ENCODE data around the gene NAA35.
A peak's percentile ranks its signal among the peaks of the same experiment; 100 is the strongest.
"Not testable (repeated sequence)": the region's sequence is repeated elsewhere in the genome, so short reads cannot be mapped to it uniquely, and the experiment has no call there.

NAA35 gene

DNA sequence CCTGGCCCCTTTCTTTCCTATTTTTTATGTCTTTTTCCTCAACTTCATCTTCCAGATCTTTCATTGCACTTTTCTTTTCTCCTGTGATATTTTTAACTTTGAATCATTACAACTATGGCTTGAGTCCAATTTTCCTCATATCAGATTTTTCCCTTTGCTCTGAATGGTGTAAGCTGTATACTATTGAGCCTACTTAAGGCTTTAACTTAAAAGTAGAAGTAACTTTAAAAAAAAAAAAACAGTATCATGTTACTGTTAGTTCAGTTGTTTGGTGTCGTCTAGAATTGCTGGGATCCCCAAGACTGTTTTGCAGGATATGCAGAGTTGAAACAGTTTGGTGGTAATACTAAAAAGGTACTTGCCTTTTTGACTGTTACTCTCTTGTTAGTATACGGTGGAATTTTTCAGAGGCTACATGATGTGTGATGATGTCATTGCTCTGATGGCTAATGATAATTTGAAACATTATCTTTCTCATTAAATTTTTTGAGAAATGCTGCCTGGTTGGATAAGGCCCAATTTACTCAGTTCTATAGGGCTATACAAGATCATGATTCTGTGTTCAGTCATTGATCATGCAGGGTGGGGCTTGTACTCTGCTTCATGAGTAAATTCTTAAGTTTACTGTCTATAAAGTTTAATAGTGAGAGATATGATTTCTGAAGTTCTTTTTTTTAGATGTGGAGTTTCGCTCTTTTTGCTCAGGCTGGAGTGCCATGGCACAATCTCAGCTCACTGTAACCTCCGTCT, 8.8 kb downstream of the NAA35 start:
- no peak for DNase-seq

DNA sequence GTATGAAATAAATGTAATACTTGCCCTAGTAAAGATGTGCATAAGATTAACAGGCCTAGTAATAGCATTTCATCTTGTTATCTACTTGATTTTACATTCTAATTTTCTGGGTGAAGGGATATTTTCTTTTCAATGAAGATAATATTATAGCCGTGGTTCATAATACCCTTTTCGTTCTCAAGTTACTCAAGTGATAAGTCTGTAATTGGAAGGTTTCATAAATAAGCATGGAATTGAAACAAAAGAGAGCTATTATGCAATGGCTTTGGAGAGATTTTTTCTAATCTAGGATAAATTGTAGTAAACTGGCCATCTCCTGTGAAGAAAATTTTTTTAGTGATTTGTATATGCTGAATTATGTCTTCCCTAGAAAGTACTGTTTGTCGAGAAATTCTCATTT, 19.0 kb downstream of the NAA35 start:
- DNase-seq, result no peak

DNA sequence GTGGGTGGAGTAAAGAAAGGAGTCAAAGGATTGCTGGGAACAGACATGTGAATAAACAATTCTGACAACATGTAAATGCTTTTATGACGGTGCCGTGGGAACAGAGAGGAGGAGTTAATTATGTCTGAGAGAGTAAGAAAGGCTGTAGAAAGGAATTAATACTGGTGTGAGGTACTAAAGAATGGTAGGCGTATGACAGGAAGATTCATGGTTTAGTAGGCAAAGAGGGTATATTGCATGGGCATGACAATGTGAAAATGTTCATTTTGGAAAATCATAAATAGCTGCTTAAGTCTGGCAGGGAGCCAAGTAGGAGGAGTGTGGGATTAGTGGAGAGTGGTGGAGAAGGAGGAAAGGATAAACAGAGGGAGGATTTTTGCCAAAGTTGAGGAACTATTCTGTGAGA, 19.7 kb downstream of the NAA35 start:
- DNase-seq, result no peak

- DNase-seq, result no peak
Measured at GRCh38 chr9:85964526-85964925, 23.6 kb downstream of the NAA35 start.

DNA sequence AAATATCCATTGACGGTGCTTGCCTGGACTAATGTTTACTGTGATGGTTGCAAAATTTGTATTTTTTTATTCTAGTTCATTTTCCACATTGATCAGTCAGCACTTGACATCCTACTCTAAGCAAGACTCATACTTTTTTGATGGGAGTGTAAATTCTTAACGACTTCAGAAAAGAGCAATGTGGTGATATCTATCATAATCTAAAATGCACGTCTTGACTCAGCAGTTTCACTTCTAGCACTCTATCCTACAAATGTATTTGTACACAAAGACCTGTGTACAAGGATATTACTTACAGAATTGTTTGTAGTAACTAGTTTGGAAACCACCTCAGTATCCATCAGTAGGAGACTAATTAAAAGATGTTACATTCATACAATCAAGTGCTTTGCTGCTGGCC, 24.0 kb downstream of the NAA35 start:
- DNase-seq, result no peak

GRCh38 chr9:85969727-85970126, 28.8 kb downstream of the NAA35 start:
- no peak for DNase-seq

DNA sequence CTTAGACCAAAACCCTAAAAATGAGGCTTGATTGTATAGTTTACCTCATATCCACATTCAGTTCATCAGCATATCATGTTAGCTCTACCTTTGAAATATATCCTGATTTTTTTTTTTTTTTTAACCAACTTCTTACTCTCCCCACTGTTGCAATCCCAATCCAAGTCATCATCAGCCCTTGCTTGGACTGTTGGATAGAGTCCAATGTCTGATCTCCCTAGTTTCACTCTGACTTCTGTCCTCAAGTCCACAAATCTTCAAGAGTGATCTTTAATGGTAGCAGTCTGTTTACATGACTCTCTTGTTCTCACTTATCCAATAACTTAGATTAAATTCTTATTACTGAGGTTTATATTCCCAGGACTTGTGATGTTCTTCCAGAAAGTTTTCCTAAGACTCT, 30.8 kb downstream of the NAA35 start:
- DNase-seq, result no peak

DNA sequence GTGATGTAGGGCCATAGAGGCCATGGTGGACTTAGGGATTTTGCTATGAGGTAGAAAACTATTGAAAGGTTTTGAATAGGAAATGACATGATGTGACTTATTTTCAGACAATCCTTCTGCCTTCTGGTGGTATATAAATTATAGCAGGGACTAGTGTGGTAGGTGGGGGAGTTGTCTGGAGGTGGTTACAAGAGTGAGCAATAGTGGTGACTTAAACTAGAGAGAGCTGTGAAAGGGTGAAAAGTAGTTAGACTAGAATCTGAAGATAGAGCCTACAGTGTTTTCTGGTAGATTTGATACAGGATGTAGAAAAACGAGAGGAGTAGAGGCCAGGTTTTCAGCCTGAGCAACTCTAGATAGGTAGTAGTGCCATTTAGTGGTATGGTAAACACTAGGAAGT, 32.3 kb downstream of the NAA35 start:
- DNase-seq, result no peak

GRCh38 chr9:85974055-85974547, 33.2 kb downstream of the NAA35 start:
- not testable (repeated sequence) for DNase-seq

DNA sequence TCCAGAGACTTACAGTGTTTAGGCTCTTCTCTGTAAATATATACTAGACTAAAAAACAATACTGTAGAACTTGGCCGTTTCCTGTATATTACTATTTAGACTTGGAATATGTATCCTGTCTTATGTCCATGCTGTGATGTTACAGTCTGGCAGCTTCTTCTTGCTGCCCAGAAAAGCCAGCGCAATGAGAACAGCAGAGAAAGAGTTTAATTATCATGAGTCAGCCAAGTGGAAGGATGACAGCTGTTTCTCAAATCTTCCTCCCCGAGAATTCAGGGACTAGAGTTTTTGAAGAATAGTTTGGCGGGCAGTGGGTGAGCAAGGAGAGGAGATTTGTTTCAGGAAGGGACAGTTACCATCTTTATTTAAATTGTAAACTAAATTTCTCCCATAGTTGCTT, 37.5 kb downstream of the NAA35 start:
- no peak for DNase-seq

GRCh38 chr9:85981369-85981768, 40.4 kb downstream of the NAA35 start:
- no peak for DNase-seq

GRCh38 chr9:85984457-85984856, 43.5 kb downstream of the NAA35 start:
- DNase-seq, result no peak

- DNase-seq, result no peak
Measured at GRCh38 chr9:85987236-85987635, 46.3 kb downstream of the NAA35 start.

GRCh38 chr9:85994191-85994590, 53.2 kb downstream of the NAA35 start:
- no peak for DNase-seq

DNA sequence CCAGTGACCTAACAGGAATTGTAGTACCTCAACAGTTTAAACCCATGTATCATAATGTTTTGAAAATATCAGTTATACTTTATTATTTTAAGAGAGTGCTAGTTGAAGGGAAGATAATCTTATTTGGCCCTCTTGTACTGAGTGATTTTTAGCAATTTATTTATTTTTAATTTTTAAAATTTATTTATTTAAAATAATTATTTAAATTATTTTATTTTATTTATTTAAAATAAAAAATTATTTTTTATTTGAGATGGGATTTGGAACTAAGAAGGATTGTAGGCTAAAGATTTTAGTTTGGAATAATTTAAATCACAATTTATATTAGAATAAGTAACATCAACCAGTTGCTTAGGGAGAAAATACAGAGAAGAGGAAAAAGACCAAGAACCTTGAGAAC, 54.2 kb downstream of the NAA35 start:
- no peak for DNase-seq

DNA sequence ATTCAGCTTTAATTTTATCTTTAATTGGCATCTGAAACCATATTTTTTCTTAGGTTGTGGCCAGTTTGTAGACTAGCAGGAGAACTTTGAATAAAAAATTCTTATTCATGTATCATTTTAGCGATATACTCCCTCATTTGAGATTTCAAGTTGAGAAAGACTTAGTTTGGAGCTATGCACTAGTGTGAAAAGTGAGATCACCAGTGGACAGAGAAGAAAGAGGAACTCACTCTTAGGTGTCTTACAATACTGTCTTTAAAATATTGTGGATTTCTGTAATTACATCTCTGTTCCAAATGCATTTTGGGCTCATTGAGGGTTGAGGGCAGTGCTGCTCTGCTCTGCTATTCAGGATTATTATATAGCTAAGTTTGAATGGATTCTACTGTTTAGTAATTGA, 54.7 kb downstream of the NAA35 start:
- no peak for DNase-seq

DNA sequence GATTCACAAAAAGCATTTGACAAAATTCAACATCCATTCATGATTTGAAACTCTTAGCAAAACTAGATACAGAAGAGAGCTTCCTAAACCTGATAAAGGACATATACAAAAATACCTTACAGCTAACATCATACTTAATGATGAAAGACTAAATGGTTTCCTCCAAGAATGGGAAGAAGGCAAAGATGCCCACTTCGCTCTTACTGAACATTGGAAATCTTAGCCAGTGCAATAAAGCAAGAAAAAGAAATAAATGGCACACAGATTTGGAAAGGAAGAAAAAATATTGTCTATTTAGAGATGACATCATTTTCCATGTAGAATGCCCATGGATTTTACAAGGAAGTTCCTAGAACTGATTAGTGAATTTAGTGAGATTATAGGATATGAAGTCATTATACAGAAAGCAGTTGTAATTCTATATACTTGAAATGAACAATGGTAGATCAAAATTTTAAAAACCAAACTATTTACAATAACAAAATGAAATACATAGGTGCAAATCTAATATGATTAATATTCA, 64.4 kb downstream of the NAA35 start:
- DNase-seq, result no peak

DNA sequence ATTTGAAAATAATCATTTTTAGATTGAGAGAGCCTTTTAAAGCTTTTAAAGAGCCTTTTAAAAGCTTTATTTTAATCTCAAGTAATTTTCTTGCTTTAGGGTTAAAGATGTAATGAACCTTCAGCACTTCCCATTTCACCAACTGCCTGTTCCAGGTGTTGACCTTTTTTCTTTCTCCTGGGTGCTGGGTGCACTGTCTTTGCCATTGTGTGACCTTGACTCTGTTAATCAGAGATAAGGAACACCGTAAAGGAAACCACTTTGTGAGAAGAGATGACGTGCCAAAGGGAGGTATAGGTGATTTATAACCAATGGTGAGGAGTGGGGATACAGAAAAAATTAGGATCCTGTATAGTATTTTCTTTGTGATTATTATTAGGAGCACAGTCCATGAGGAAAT, 68.2 kb downstream of the NAA35 start:
- DNase-seq, result no peak

DNA sequence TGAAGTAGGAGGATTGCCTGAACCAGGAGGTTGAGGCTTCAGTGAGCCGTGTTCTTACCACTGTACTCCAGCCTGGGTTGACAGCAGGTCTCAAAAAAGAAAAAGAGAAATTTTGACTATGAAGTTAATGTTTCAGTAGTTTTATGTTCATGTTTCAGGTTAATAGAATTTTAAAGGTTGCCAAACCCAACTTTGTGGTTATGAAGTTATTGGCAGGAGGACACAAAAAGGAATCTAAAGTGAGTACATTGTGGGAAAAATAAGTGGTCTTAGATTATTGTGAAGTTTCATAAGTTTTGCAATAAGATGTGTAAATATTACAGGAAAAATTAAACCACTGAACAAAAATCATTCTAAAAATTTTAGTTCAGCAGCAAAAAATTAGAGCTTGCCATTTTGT, 79.8 kb downstream of the NAA35 start:
- no peak for DNase-seq

DNA sequence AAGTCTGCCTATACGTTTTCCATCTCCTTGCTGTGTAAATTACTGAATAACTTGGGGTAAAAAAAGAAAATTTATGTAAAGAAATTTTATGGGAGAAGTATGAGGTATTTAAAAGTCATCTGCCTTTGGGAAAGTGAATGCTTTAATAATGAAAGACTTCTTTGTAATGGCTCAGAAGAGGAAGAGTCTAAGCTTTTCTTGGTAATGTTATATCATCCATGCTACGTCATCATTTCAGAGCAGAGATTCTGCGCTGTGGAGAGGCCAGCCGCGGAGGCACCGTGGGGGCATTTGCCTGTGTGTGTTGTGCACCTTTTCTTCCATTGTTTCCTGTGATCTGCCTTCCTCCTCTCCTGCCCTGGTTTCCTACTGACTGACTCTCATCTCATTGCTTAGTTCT, 80.2 kb downstream of the NAA35 start:
- DNase-seq, result no peak

GRCh38 chr9:86022687-86023266, 81.8 kb downstream of the NAA35 start:
- DNase-seq, result no peak

- no peak for DNase-seq
Measured at GRCh38 chr9:86027767-86028166, 86.8 kb downstream of the NAA35 start.

DNA sequence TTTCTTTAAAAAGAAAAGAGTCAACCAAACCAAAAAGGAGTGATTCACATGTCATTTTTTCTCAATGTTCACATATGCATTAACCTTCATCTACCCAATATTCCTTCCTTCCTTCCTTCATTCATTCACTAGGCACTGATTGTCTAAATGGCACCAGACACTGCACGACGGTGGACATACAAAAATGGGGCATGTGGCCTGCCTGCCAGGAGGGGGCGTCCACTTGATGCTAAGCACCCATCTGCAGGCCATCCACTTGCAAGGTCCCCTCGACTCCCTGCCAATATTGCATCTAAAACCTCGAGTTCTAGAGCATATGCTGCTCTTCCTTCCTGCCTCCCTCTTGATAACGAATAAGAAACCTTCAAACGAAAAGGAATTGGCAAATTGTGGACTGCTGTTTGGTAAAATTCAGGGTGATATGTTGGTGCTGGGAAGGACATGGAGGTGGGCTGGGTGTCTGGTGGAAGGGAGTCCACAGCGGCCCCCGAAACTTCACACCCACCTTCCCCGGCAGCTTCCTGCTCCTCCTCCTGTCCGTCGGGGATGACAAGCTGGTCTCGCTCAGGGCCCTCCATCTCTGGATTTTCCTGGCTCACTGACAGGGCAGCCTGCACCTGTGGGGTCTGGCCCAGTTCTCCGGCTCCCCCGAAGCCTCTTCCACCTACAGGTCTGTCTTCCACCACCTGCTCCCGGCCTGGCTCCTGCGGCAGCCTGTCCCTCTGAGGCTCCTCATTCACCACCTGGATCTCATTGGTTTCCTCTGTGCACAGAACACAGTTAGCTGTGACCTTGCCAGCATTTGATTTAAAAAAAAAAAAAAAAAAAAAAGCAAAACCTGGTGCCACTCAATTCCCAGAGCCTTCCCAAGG, 94.2 kb downstream of the NAA35 start:
- DNase-seq, result peak; percentile 26
